Activated CD8-positive, alpha-beta memory T cell treated with anti-CD3 and anti-CD28 coated beads for 24 hours (primary cell): ENCODE results near the gene KCNIP2.
A peak's percentile ranks its signal among the peaks of the same experiment; 100 is the strongest.

Source experiments
- DNase-seq: peaks from one replicate; pipeline ENCODE4 v3.0.0-alpha.2; 2020

KCNIP2 gene

DNA sequence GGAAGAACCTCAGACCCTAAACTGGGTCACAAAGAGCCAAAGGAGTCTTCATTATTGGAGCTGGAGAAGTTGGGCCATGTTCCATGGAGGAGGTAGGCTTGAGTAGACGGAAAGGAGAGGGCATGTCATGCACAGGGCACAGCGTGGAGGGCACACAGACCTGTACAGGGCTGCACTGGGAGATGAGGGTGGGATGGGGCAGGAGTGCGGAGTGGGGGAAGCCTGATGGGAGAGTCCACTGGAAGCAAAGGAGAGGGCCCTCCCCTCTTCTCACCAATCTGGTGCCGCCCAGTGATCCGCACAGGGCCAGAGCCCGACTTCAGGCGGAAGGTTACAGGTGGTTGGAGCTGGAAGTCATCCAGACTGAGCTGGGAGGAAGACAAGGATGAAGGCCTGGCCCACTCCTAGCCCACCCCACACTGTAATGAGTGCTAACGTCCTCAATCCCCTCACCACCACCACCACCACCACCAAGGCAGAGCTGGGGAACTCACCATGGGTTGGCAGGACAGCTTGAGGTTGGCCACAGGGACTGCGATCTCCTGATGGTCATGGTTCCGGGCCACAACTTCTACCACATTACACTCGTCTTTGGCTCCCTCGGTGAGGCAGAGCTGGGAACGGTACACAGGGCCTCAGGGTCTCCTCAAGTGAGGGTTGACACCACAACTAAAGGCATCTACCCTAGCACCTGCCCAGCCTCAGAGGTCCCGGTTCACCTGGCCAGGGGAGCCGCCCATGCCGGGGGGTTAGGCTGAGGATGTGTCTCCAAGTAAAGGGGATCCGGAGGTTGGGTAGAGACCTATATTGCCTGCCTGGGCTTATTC, 61.4 kb downstream of the KCNIP2 start:
- no peak for DNase-seq

DNA sequence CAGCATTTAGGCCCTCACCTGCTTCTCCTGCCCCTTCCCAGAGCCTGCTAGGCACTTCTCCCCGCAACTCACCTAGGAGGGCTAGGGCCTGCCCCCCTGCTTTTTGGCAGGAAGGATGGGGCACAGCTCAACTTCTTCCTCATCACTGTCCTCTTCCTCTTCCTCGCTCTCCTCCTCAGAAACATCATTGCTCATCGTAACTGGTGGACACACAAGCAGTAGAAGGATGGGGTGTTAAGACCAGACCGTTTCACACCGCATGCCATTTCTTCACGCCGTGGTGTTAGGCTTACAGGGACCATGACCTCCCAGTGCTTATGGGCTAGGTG, 62.0 kb downstream of the KCNIP2 start:
- no peak for DNase-seq

DNA sequence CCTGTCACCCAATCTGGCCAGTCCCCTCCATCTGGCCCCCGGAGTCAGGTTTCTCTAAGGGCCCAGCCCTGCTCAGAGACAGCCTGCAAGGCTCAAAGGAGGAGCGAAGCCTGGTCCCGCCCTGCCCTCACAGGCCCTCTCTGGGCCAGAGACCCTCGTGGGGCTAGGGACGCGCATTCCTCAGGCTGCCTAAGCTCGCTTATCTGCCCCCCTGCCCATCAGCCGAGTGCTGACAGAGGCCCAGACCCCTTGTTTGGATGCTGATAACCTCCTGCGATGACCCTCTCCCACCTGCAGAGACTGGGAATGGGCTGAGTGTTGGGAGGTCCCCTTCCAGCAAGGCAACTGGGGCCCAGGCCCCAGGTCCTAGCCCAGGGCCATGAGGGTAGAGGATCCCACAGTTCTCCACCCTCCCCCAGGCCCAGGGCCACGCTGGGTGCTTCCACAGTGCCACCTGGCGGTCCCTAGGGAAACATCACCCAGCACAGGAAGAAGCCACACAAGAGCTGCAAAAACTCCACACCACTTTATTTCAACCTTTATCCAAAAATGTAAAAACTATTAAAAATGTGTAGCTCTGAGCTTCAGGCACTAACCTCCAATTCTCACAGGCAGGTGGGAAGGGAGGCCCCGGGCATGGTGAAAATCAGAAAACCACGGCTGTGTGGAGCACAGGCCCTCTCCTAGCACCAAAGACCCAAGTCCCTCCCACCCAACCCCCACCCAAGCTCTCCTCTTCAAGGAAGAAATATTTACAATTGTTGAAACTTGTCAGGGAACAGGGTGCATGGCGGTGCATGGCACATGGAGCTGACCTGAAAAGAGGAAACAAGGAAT, 62.6 kb downstream of the KCNIP2 start:
- peak; percentile 86 for DNase-seq

DNA sequence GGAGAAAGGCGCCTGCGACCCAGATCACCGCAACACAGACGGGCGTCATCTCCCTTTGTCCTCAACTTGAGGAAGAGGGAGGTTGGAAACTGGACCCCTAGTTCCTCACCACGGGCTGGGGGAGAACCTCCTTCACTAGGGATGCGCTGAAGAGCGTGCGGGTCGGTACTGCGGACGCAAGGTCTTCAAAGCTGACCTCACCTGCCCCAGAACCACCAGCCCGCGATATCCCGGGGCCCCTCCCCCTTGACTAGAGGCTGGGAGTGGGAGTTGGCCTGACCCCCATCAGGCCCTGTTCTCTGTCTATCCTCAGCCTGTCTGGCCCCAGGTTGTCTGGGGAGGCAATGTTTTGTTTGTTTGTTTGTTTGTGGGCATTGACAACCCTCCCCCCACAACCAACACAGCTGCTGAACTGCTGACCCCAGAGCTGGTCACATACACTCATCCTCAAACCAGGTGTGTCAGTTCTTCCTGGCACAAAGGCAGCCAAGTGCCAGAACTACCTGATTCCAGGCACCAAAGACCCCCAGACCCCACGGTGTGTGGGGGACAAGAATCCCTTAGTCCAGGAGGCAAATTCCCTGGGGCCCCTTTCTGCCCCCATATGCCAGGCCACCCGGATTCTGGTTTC, 63.3 kb downstream of the KCNIP2 start:
- no peak for DNase-seq

DNA sequence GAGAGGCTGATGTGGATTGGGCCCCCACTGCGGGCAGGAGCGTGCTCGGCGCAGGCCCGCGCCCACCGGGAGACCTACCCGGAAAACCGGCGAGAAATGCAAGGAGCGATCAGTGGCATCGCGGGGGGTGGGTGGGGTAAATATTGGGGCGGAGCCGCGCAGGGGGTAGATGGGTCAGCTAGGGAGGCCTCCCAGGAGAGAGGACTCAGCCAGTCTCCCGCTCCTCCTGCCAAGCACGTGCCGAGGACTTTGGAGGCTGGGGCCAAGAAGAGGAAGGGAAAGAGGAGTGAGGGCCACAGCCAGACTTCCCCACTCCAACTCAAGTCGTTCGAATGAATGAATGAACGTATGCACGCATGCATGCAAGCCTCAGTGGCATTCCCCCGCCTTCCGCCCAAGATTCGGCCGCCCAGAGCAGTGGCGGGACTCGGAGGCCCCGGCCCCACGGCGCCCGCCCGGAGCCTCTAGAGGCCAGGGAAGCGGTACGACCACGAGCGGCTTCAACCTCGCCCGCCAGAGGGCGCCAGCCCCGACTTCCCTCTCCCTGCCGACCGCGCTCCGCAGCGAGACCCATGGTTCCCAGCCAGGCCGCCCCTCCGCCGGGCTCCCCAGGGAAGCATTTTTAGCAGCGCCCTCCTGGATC, 63.9 kb downstream of the KCNIP2 start:
- peak; percentile 96 for DNase-seq

DNA sequence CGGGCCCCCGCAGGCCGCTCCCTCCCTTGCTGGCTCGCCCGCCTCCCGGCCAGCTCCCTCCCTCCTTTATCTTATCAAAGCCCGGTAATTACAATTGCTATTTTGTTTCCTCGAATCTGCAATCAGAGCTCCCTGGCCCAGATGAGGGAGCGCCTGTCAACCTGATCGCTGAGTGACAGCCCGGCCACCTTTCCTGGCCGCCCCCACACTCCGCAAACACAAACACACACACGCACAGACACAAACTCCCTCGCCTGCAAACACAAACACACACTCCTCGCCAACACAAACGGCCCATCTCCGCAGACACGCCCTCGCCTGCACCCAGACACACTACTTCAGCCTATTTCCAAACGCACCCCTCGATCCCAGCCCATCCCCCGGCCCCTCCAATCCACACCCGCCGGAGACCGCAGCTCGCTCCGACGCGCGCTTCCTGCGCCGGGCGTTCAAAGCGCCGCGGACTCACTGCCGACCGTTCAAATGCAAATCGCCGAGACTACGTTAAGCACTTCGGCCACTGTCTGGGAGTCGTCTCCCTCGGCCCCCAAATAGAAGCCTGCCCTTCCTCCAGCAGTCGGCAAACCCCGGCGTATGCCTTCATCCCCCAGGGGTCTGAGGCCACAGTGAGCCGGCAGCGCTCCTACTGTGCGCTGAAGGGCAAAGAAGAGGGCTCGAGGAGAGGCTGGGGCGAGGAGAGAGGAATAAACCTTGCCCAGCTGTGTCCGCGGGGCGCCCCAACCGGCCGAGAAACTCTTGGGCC, 64.6 kb downstream of the KCNIP2 start:
- DNase-seq: peak; percentile 72

DNA sequence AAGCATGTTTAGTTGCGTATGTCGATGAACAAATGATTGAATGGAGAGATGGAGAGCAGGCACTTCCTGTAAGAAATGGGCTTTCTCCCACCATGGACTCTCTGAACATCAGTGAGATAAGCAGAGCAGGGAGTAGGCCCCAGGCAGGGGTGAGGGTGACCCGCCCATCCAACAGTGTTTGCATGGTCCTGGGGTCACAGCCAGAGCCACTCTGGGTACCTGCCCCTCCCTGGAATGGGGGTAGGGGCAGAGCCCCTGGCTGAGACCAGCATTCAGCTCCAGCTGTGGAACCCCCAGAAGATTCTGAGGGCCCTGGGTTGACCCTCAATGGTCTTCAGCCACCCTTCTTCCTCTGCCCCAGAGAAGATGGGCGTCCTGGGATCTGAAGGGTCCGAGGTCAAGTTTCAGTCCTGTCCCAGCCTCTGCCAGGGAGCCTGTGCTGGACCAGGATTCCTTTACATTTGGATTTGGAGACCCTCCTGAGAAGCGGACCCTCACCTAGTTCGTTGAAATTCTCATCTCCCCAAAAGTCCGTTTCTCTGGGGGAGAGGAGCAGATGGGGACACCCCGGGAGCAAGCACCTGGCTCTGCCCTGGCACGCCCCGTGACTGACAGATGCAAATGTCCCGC, 65.3 kb downstream of the KCNIP2 start:
- no peak for DNase-seq

DNA sequence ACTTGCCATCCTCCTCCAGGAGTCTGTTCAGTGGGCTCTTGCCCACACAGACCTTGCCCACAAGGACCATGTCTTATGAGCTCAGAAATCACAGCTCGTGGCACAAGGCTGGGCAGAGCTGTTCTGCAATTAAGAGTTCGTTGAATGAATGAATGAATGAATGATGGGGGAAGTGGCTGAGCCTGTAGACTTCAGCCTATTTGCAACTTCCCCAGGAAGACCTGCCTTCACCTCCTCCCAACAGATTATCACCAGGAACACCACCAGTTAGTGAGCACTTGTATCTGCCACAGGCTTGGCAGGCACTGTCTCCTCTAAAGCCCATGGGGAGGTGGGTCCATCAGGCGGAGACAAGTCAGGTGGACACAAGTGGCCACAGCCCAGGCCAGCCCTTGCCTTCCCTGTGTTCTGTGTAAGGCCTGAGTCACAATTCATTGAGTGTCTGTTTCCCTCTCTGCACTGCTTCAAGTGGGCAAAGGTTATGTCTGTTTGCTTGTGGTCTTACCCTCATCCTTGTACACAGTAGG, 65.9 kb downstream of the KCNIP2 start:
- DNase-seq: no peak

DNA sequence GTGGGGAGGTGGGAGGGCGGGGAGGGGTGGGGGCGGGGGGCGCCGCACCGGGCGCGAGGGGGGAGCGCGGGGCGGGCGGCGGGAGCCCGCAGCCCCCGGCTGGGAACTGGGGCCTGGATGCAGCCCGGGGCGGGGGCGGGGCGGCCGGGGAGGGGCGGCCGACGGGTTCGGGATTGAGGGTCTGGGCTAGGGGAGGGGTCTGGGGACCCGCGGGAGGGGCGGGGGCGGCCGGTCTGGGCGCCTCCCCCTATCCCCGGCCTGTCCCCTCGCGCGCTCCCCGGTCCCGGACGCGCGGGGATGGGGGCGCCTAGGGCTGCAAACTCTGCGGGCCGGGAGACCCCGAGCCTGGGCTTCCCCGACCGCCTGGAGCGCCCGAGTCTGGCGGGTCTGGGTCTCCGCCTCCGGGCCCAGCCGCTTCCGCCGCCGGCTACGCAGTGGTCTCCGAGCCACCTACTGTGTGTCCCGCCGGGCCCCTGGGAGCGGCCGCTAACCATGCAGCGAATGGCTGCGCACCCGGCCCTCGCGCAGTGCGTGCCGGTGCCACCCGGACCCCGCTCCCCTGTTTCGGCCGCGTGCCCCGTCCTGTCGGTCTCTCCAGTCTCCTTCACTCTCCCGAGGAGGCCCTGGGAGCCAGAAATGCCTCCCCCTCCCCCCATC, 67.3 kb downstream of the KCNIP2 start:
- DNase-seq: no peak
